ENCODE results near the gene C2CD2. TPM values are rescaled to one million over a fixed set of nuclear protein-coding genes. Genes with fewer than 3 reads are reported as not detected.

Gene C2CD2
- total RNA-seq, 4 donors from 2014 or later, result 11.6 to 25.3 (median 18.9) TPM

- TF ChIP-seq CTCF (IDR thresholded peaks at IDR 0.05) (no peak), POLR2A (IDR thresholded peaks at IDR 0.05; ENCODE audit: low read depth) (no peak), EP300 (IDR thresholded peaks at IDR 0.05) (no peak), POLR2AphosphoS5 (IDR thresholded peaks at IDR 0.05) (no peak)
- intact Hi-C loops (cut with DNase I), result no loop called here
- H3K4me3 ChIP-seq, result no peak overlapping the region
- no peak overlapping the region for H3K27ac ChIP-seq (replicated peaks in 1 of 4)
- 95% methylated on average over 21 of the region's 21 CpGs for WGBS
- peaks cover 24 to 55% (median 48%) of the 10 kb centered on the region in 4 donors for H3K36me3 ChIP-seq
- H3K27me3 ChIP-seq, result no peaks in the 10 kb centered on the region
- H3K4me1 ChIP-seq, result no peaks in the 10 kb centered on the region
- DNase-seq (ENCODE audit: extremely low spot score), result no peak
- H3K9me3 ChIP-seq, result peaks cover 0 to 10% (median 5%) of the 10 kb centered on the region in 4 donors
Observed at GRCh38 chr21:41839387-41840000, 114.3 kb downstream of the C2CD2 start.

- WGBS, result 96% methylated on average over 7 of the region's 7 CpGs
- Histone ChIP-seq H3K4me1 (no peaks in the 10 kb centered on the region), H3K36me3 (peaks cover 29 to 67% (median 60%) of the 10 kb centered on the region in 4 donors), H3K27me3 (no peaks in the 10 kb centered on the region), H3K9me3 (peaks cover 0 to 10% (median 5%) of the 10 kb centered on the region in 4 donors), H3K27ac (replicated peaks in 1 of 4) (no peak overlapping the region), H3K4me3 (no peak overlapping the region)
- intact Hi-C loops (cut with DNase I), result no loop called here
- TF ChIP-seq POLR2AphosphoS5 (IDR thresholded peaks at IDR 0.05) (no peak), POLR2A (IDR thresholded peaks at IDR 0.05; ENCODE audit: low read depth) (no peak), CTCF (IDR thresholded peaks at IDR 0.05) (no peak), EP300 (IDR thresholded peaks at IDR 0.05) (no peak)
- DNase-seq (ENCODE audit: extremely low spot score), result no peak
Observed at GRCh38 chr21:41837756-41838297, 116.0 kb downstream of the C2CD2 start.

- Histone ChIP-seq H3K27me3 (no peaks in the 10 kb centered on the region), H3K9me3 (peaks cover 0 to 10% (median 2%) of the 10 kb centered on the region in 4 donors), H3K4me1 (no peaks in the 10 kb centered on the region), H3K36me3 (peaks cover 29 to 73% (median 65%) of the 10 kb centered on the region in 4 donors), H3K4me3 (no peak overlapping the region), H3K27ac (replicated peaks in 1 of 4) (no peak overlapping the region)
- intact Hi-C loops (cut with DNase I), result no loop called here
- TF ChIP-seq CTCF (IDR thresholded peaks at IDR 0.05) (no peak), EP300 (IDR thresholded peaks at IDR 0.05) (no peak), POLR2AphosphoS5 (IDR thresholded peaks at IDR 0.05) (no peak), POLR2A (IDR thresholded peaks at IDR 0.05; ENCODE audit: low read depth) (no peak)
- WGBS, result 92% methylated on average over 21 of the region's 32 CpGs
- no peak for DNase-seq (ENCODE audit: extremely low spot score)
Observed at GRCh38 chr21:41836166-41837015, 117.4 kb downstream of the C2CD2 start.

GRCh38 chr21:41835711-41836154 is 118.1 kb downstream of the C2CD2 start:
- no peak for DNase-seq (ENCODE audit: extremely low spot score)
- peaks cover 29 to 76% (median 65%) of the 10 kb centered on the region in 4 donors for H3K36me3 ChIP-seq
- no peak for TF ChIP-seq CTCF (IDR thresholded peaks at IDR 0.05)
- TF ChIP-seq POLR2AphosphoS5 (IDR thresholded peaks at IDR 0.05), result no peak
- TF ChIP-seq EP300 (IDR thresholded peaks at IDR 0.05), result no peak
- no peak for TF ChIP-seq POLR2A (IDR thresholded peaks at IDR 0.05; ENCODE audit: low read depth)
- no peaks in the 10 kb centered on the region for H3K27me3 ChIP-seq
- WGBS, result 82% methylated on average over 10 of the region's 10 CpGs
- no peak overlapping the region for H3K27ac ChIP-seq (replicated peaks in 1 of 4)
- intact Hi-C loops (cut with DNase I), result no loop called here
- H3K4me1 ChIP-seq, result no peaks in the 10 kb centered on the region
- no peak overlapping the region for H3K4me3 ChIP-seq
- H3K9me3 ChIP-seq, result peaks cover 0 to 4% (median 0%) of the 10 kb centered on the region in 4 donors

Small RNAs within 50 kb of the gene (small RNA-seq; reads per million reads assigned to genes)
- gene RF00334, result 0 reads per million in 3 donors

Other genes starting within 250 kb of the C2CD2 start
- gene RIPK4, start 187.0 kb downstream of the C2CD2 start, total RNA-seq, result 1 to 10 TPM in 2 of 4 donors, under 1 TPM in 2; 0.91 to 1.7 (median 1.1) TPM
- 1 to 10 TPM; 5.0 to 6.3 (median 5.4) TPM for gene PRDM15, start 74.7 kb downstream of the C2CD2 start, total RNA-seq
- gene ZBTB21, start 56.3 kb upstream of the C2CD2 start, total RNA-seq, result 10 to 100 TPM in 1 of 4 donors, 1 to 10 TPM in 3; 5.9 to 15.1 (median 9.2) TPM
- gene UMODL1, start 117.3 kb upstream of the C2CD2 start, total RNA-seq, result under 1 TPM in 1 of 4 donors, not detected in 3; 0.13 TPM

Data from esophagus muscularis mucosa (tissue), 4 donors.